GM12878 (cell line): Measurements from ENCODE around the gene GUK1. TPM values are rescaled to one million over a fixed set of nuclear protein-coding genes. Genes with fewer than 3 reads are reported as not detected.

ENCODE experiments used
- ESRRA ChIP-seq: IDR thresholded peaks from 2 replicates; pipeline ENCODE4 v1.6.1; 2012; ENCODE audit warnings: mild to moderate bottlenecking, low read length, improper control_type of control experiment
- FOXM1 ChIP-seq: IDR thresholded peaks from 2 replicates; pipeline ENCODE4 v1.6.1; 2012; ENCODE audit warnings: low read depth, mild to moderate bottlenecking, inconsistent platforms, low read length, moderate library complexity
- HCFC1 ChIP-seq: fragments of 150-350 bp; IDR thresholded peaks from 2 replicates; pipeline ENCODE4 v1.6.1; 2014; ENCODE audit warnings: low read length
- HDAC6 ChIP-seq: fragments of 200-600 bp; sonication (generic); IDR thresholded peaks from one replicate; pipeline ENCODE4 v1.8.0; 2017; ENCODE audit warnings: antibody characterized with exemption; ENCODE audit not compliant: unreplicated experiment
- HDGF ChIP-seq: fragments of 450-650 bp; IDR thresholded peaks from 2 replicates; pipeline ENCODE4 v1.6.1; 2016; ENCODE audit warnings: antibody characterized with exemption
- JUND ChIP-seq: IDR thresholded peaks from 2 replicates; pipeline ENCODE4 v1.6.1; 2012; ENCODE audit warnings: low read depth, mild to moderate bottlenecking, low read length, improper control_type of control experiment, moderate library complexity
- KDM1A ChIP-seq: fragments of 200-600 bp; sonication (generic); IDR thresholded peaks from 2 replicates; pipeline ENCODE4 v1.6.1; 2016; ENCODE audit warnings: borderline replicate concordance
- MEF2A ChIP-seq: IDR thresholded peaks from 2 replicates; pipeline ENCODE4 v1.6.1; 2011; ENCODE audit warnings: low read depth, mild to moderate bottlenecking, low read length, moderate library complexity; ENCODE audit not compliant: insufficient read depth
- MTA3 ChIP-seq: IDR thresholded peaks from 2 replicates; pipeline ENCODE4 v1.6.1; 2012; ENCODE audit warnings: low read length, inconsistent platforms, borderline replicate concordance
- MYB ChIP-seq: fragments of 150-350 bp; IDR thresholded peaks from 2 replicates; pipeline ENCODE4 v1.6.1; 2014; ENCODE audit warnings: mild to moderate bottlenecking, low read depth, low read length, borderline replicate concordance
- POU2F2 ChIP-seq: IDR thresholded peaks from 3 replicates; pipeline ENCODE4 v1.6.1; 2011; ENCODE audit warnings: low read depth, mild to moderate bottlenecking, low read length, borderline replicate concordance
- RCOR1 ChIP-seq: conservative IDR thresholded peaks from 2 replicates; pipeline ENCODE4 v1.6.1; 2012; ENCODE audit warnings: low read depth, low read length, improper control_type of control experiment
- RFX5 ChIP-seq: IDR thresholded peaks from 2 replicates; pipeline ENCODE4 v1.6.1; 2011; ENCODE audit warnings: low read depth, low read length, improper control_type of control experiment
- RUNX3 ChIP-seq: IDR thresholded peaks from 2 replicates; pipeline ENCODE4 v1.6.1; 2012; ENCODE audit warnings: low read length, inconsistent platforms
- SMAD5 ChIP-seq: IDR thresholded peaks from 2 replicates; pipeline ENCODE4 v1.6.1; 2016; ENCODE audit warnings: antibody characterized with exemption, low read depth
- SMARCA5 ChIP-seq: fragments of 450-650 bp; IDR thresholded peaks from 2 replicates; pipeline ENCODE4 v1.6.1; 2017; ENCODE audit warnings: mild to moderate bottlenecking
- SREBF2 ChIP-seq: IDR thresholded peaks from 2 replicates; pipeline ENCODE4 v1.6.1; 2012; ENCODE audit warnings: mild to moderate bottlenecking, low read length
- STAT3 ChIP-seq: IDR thresholded peaks from 2 replicates; pipeline ENCODE4 v1.6.1; 2011; ENCODE audit warnings: low read depth, low read length, improper control_type of control experiment
- TCF3 ChIP-seq: IDR thresholded peaks from 2 replicates; pipeline ENCODE4 v1.6.1; 2012; ENCODE audit warnings: low read depth, mild to moderate bottlenecking, low read length, borderline replicate concordance; ENCODE audit not compliant: insufficient read depth
- YY1 ChIP-seq: IDR thresholded peaks from 2 replicates; pipeline ENCODE4 v1.6.1; 2011; ENCODE audit warnings: low read depth, mild to moderate bottlenecking, low read length
- ZNF384 ChIP-seq: IDR thresholded peaks from 2 replicates; pipeline ENCODE4 v1.6.1; 2012; ENCODE audit warnings: low read depth, mild to moderate bottlenecking, low read length, improper control_type of control experiment, borderline replicate concordance
- ZSCAN29 ChIP-seq: fragments of 450-650 bp; IDR thresholded peaks from 2 replicates; pipeline ENCODE4 v1.6.1; 2017; ENCODE audit warnings: mild to moderate bottlenecking, moderate library complexity
- polyA plus RNA-seq, 11 experiments: library from polyadenylated mRNA; depleted of rRNA in 4 of 11; unstranded in 6 of 11; stranded (reverse) in 5 of 11; fragments of >200 nt; fragmentation: Nextera tagmentation in 4 of 11; fragmentation: Illumina TruSeq in 1 of 11; extraction: Ambion mirVana in 4 of 11; extraction: Trizol in 1 of 11; gene quantifications; 1 replicate in 1 of 11; 2 replicates in 10 of 11; pipeline versions ENCODE4 v1.2.1 to v1.2.3, GENCODE V29; 2011 to 2016; ENCODE audit warnings: inconsistent platforms in 2 of 11, missing spikeins in 2 of 11, low read depth in 1 of 11
- total RNA-seq, 4 experiments: library from RNA; depleted of rRNA in 3 of 4; stranded (reverse); fragments of >200 nt in 3 of 4; fragmentation: Illumina TruSeq in 1 of 4; extraction: Trizol in 1 of 4; gene quantifications; 2 replicates each; pipeline versions ENCODE4 v1.2.1 to v1.2.3, GENCODE V29; 2013 to 2021
- TF ChIP-seq, protein P1 (sequence below): fragments of 450-650 bp; conservative IDR thresholded peaks from 2 replicates; pipeline ENCODE4 v1.6.1; 2017; ENCODE audit warnings: mild to moderate bottlenecking, moderate library complexity
- TF ChIP-seq, protein P2 (sequence below): fragments of 450-650 bp; IDR thresholded peaks from 2 replicates; pipeline ENCODE4 v1.6.1; 2017; ENCODE audit warnings: borderline replicate concordance
- TF ChIP-seq, protein P3 (sequence below): IDR thresholded peaks from 2 replicates; pipeline ENCODE4 v1.6.1; 2012; ENCODE audit warnings: mild to moderate bottlenecking, low read depth, low read length

The GUK1 gene
- total and polyA plus RNA-seq, 10 of the 15 experiments (the other 5 are each of a cell fraction or from before 2014, with no cell fraction given), result 6.3 to 357 (median 203) TPM

DNA sequence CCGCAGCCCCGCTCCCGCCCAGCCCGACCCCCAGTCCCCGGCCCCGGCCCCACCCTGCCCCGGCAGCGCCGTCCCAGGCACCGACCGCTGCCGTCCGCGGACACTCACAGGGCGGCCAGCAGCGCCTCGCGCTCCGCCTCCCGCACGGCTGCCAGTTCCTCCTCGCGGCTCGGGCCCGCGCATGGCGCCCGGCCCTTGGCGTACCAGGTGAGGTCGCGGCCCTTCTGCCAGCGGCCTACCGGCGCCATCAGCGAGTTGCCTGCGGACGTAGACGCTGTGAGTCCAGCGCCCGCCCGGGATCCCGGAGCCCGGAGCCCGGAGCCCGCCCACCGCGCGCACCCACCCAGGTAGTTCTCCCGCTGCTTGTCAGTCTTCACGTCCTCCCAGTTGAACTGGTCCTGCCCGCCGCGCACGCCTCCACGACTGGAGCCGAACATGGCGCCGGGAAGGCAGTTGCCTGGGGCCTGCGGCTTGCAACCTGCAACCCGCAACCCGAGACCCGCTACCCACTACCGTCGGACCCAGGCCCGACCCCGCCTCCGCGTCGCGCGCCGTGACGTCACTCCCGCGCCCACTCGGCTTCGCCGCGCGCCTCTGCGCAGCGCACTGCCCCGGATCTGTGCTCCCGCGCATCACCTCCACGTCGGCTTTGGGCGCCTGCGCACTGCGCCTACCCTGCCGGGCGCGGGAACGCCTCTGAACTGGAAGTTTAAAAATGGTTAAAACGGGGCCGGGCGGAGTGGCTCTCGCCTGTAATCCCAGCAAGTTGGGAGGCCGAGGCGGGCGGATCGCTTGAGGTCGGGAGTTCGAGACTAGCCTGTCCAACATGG lies 37.1 kb upstream of the GUK1 start, which contains the start of gene C1orf35 (continued):
- TF ChIP-seq POU2F2 (no peak), JUND (no peak), MTA3 (no peak), SMARCA5 (peak; percentile 52; the same call in 1 of the 2 replicates), SREBF2 (no peak), ESRRA (no peak), TCF3 (no peak), HDAC6 (no peak), MEF2A (no peak), MYB (no peak), SMAD5 (no peak; the same call in 1 of the 2 replicates), KDM1A (no peak), RCOR1 (no peak), FOXM1 (no peak), HCFC1 (peak; percentile 74), RFX5 (peak; percentile 62; the same call in 1 of the 2 replicates), RUNX3 (peak; percentile 49), HDGF (no peak), ZSCAN29 (no peak), ZNF384 (no peak), YY1 (peak; percentile 55; the same call in 1 of the 2 replicates), STAT3 (no peak)
- TF ChIP-seq, protein P1, sequence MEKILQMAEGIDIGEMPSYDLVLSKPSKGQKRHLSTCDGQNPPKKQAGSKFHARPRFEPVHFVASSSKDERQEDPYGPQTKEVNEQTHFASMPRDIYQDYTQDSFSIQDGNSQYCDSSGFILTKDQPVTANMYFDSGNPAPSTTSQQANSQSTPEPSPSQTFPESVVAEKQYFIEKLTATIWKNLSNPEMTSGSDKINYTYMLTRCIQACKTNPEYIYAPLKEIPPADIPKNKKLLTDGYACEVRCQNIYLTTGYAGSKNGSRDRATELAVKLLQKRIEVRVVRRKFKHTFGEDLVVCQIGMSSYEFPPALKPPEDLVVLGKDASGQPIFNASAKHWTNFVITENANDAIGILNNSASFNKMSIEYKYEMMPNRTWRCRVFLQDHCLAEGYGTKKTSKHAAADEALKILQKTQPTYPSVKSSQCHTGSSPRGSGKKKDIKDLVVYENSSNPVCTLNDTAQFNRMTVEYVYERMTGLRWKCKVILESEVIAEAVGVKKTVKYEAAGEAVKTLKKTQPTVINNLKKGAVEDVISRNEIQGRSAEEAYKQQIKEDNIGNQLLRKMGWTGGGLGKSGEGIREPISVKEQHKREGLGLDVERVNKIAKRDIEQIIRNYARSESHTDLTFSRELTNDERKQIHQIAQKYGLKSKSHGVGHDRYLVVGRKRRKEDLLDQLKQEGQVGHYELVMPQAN, result peak; percentile 88
- TF ChIP-seq, protein P2, sequence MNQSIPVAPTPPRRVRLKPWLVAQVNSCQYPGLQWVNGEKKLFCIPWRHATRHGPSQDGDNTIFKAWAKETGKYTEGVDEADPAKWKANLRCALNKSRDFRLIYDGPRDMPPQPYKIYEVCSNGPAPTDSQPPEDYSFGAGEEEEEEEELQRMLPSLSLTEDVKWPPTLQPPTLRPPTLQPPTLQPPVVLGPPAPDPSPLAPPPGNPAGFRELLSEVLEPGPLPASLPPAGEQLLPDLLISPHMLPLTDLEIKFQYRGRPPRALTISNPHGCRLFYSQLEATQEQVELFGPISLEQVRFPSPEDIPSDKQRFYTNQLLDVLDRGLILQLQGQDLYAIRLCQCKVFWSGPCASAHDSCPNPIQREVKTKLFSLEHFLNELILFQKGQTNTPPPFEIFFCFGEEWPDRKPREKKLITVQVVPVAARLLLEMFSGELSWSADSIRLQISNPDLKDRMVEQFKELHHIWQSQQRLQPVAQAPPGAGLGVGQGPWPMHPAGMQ, result no peak
- TF ChIP-seq, protein P3, sequence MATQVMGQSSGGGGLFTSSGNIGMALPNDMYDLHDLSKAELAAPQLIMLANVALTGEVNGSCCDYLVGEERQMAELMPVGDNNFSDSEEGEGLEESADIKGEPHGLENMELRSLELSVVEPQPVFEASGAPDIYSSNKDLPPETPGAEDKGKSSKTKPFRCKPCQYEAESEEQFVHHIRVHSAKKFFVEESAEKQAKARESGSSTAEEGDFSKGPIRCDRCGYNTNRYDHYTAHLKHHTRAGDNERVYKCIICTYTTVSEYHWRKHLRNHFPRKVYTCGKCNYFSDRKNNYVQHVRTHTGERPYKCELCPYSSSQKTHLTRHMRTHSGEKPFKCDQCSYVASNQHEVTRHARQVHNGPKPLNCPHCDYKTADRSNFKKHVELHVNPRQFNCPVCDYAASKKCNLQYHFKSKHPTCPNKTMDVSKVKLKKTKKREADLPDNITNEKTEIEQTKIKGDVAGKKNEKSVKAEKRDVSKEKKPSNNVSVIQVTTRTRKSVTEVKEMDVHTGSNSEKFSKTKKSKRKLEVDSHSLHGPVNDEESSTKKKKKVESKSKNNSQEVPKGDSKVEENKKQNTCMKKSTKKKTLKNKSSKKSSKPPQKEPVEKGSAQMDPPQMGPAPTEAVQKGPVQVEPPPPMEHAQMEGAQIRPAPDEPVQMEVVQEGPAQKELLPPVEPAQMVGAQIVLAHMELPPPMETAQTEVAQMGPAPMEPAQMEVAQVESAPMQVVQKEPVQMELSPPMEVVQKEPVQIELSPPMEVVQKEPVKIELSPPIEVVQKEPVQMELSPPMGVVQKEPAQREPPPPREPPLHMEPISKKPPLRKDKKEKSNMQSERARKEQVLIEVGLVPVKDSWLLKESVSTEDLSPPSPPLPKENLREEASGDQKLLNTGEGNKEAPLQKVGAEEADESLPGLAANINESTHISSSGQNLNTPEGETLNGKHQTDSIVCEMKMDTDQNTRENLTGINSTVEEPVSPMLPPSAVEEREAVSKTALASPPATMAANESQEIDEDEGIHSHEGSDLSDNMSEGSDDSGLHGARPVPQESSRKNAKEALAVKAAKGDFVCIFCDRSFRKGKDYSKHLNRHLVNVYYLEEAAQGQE, result no peak
